Testis (tissue), 3 donors: ENCODE results near the gene ADGRD1. TPM values are rescaled to one million over a fixed set of nuclear protein-coding genes. Genes with fewer than 3 reads are reported as not detected.
A peak's percentile ranks its signal among the peaks of the same experiment; 100 is the strongest.
"Not testable (repeated sequence)": the region's sequence is repeated elsewhere in the genome, so short reads cannot be mapped to it uniquely, and the experiment has no call there.

Experiments used
- DNase-seq: peaks from one replicate; pipeline ENCODE4 v3.0.0-alpha.2; 2019
- H3K27ac ChIP-seq, 2 donors: fragments of 200-600 bp; sonication (generic); one replicate each; pipeline ENCODE4 v1.5.1; 2019
- H3K27me3 ChIP-seq: fragments of 200-600 bp; sonication (generic); one replicate; pipeline ENCODE4 v1.5.1; 2019
- H3K36me3 ChIP-seq: fragments of 200-600 bp; sonication (generic); one replicate; pipeline ENCODE4 v1.5.1; 2017; ENCODE audit warnings: low read depth; ENCODE audit errors: missing control alignments
- H3K4me1 ChIP-seq: fragments of 200-600 bp; sonication (generic); one replicate; pipeline ENCODE4 v1.5.1; 2019
- H3K4me3 ChIP-seq, 2 donors: fragments of 200-600 bp; sonication (generic); one replicate each; pipeline ENCODE4 v1.5.1; 2017 to 2019
- H3K9me3 ChIP-seq: fragments of 200-600 bp; sonication (generic); one replicate; pipeline ENCODE4 v1.5.1; 2017
- CTCF ChIP-seq, 3 experiments: fragments of 450-650 bp in 2 of 3; fragments of 200-600 bp in 1 of 3; sonication (generic) in 1 of 3; IDR thresholded peaks; one replicate each; pipeline ENCODE4 v1.5.1; 2016 to 2019; ENCODE audit warnings: antibody characterized with exemption in 3 of 3, mild to moderate bottlenecking in 2 of 3, moderate library complexity in 1 of 3
- POLR2A ChIP-seq: fragments of 450-650 bp; IDR thresholded peaks from one replicate; pipeline ENCODE4 v1.6.1; 2017; ENCODE audit warnings: antibody characterized with exemption, mild to moderate bottlenecking, moderate library complexity
- WGBS, 2 donors: methylation state at CpG; one replicate each; pipeline ENCODE4 v1.1.5; 2018; 5-methylcytosine and 5-hydroxymethylcytosine counted together
- intact Hi-C: fragments of 100-400 bp; cut with DNase I; formaldehyde crosslinking; loops from one replicate; pipeline ENCODE4 v1.15.1; 2023; ENCODE audit warnings: low total_unique reads
- polyA plus RNA-seq: library from polyadenylated mRNA; stranded (reverse); fragments of 350-450 nt; fragmentation: Illumina TruSeq; extraction: RNeasy Lipid Tissue Mini Kit (QIAGEN cat#74804); gene quantifications from one replicate; pipeline ENCODE4 v1.2.3, GENCODE V29; 2014; ENCODE audit warnings: low read depth, low replicate concordance; ENCODE audit not compliant: insufficient read depth
- total RNA-seq, 2 donors: library from RNA; depleted of rRNA; stranded (reverse); fragments of >200 nt; gene quantifications; one replicate each; pipeline ENCODE4 v1.2.3, GENCODE V29; 2016

ADGRD1 gene
- total and polyA plus RNA-seq, 3 donors from 2014 or later: 27.2 to 43.2 (median 42.8) TPM

DNA sequence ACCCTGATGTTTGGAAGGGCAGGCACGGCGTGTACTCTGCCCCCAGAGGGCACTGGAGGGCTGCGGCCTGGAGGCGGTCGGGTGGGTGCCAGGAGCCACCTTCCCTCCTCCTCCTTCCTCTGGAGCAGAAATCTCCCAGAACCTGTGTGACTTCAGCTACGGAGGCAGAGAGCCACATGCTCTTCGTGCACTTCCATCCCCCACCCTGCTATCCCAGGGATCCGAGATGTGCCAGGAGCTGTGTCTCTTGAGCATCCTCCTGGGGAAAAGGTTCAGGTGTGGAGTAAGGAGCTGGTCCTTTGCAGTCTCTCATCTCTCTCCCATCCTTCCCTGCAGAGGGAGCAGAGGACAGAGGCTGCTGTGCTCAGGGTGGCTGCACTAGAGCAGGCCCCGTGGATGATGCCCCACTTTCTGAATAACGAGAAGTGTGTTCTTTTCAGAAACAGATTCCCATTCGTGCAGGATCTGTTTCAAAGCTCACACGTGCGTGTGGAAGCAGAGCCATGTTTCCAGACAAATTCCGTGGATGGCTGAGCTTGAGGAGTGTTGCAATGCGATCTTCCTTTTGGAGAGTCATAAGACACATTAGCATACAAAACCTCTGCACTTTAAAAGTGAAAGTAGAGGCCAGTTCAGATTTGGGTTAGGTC lies 162.9 kb downstream of the ADGRD1 start:
- no peaks in the 10 kb centered on the region for H3K36me3 ChIP-seq
- peaks cover 41% of the 10 kb centered on the region for H3K4me1 ChIP-seq
- peak; percentile 55 for DNase-seq
- intact Hi-C loops: loop anchor here (10.0 kb wide), 1 partner anchor 202 kb away; no protein-coding TSS in a partner anchor
- H3K27me3 ChIP-seq: no peaks in the 10 kb centered on the region
- no peaks in the 10 kb centered on the region for H3K9me3 ChIP-seq
- H3K4me3 ChIP-seq: no peak overlapping the region
- peak overlapping the region; percentile 17 to 72 for H3K27ac ChIP-seq
- TF ChIP-seq POLR2A (no peak), CTCF (IDR thresholded peaks at IDR 0.05) (peak in 2 of 3 experiments; percentile 25 to 50)
- WGBS, 2 donors: 26 to 41% methylated on average over 9 to 15 of the region's 15 CpGs

DNA sequence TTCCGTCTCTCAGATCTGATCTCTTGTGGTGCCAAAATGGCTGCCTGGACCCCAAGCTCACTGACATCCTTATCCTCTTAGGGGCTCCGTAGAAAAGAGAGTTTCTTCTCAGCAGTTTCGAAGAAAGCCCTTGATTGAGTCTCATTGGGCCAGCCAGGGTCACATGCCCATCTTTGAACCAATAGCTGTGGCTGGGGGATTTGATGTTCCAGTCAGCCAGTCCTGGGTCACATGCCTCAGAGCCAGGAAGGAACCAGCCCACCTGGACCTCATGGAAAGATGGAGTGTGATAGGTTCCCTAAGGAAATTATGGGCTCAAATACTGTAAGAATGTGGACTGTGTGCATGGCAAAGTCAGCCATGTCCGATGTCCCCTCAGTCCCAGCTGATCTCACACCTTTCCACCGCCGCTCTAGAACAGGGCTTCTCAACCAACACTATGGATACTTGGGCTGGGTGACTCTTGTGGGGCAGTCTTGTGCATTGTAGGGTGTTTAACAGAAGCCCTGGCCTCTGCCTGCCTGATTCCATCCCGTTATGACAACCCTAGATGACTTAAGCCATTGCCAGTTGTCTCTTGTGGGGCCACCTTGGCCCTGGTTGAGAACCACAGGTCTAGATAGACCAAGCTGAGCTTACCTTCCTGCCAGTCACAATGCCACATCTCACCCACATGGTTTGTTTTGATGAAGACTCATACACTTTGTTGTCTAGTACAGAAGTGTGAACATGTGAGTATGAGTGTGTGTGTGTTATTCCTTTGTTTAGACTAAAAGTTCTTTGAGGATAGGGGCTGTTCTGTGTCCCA lies 163.9 kb downstream of the ADGRD1 start:
- no peak for TF ChIP-seq POLR2A
- no peak for TF ChIP-seq CTCF (IDR thresholded peaks at IDR 0.05)
- Histone ChIP-seq H3K9me3 (no peaks in the 10 kb centered on the region), H3K4me3 (no peak overlapping the region), H3K27me3 (no peaks in the 10 kb centered on the region), H3K27ac (peak overlapping the region in 1 of 2 donors; percentile 72), H3K4me1 (peaks cover 37% of the 10 kb centered on the region), H3K36me3 (no peaks in the 10 kb centered on the region)
- intact Hi-C loops: loop anchor here (10.0 kb wide), 1 partner anchor 203 kb away; no protein-coding TSS in a partner anchor
- WGBS, 2 donors: 91 to 93% methylated on average over 7 of the region's 7 CpGs
- no peak for DNase-seq

GRCh38 chr12:131118371-131118770 lies 164.7 kb downstream of the ADGRD1 start:
- intact Hi-C loops: loop anchor here (10.0 kb wide), 1 partner anchor 204 kb away; no protein-coding TSS in a partner anchor

GRCh38 chr12:131119345-131119744 lies 165.6 kb downstream of the ADGRD1 start:
- peaks cover 23% of the 10 kb centered on the region for H3K4me1 ChIP-seq
- WGBS, 2 donors: 91 to 95% methylated on average over 6 to 8 of the region's 8 CpGs
- not testable (repeated sequence) for H3K27ac ChIP-seq, H3K27me3 ChIP-seq, H3K36me3 ChIP-seq, DNase-seq, H3K9me3 ChIP-seq, H3K4me3 ChIP-seq
- intact Hi-C loops: loop anchor here (10.0 kb wide), 1 partner anchor 205 kb away; no protein-coding TSS in a partner anchor

More at GRCh38 chr12:131118371-131118770, 164.7 kb downstream of the ADGRD1 start:
- WGBS, 2 donors: 71 to 75% methylated on average over 4 to 9 of the region's 9 CpGs
- Histone ChIP-seq H3K4me3 (no peak overlapping the region), H3K4me1 (peaks cover 33% of the 10 kb centered on the region), H3K36me3 (no peaks in the 10 kb centered on the region), H3K27me3 (no peaks in the 10 kb centered on the region), H3K9me3 (no peaks in the 10 kb centered on the region), H3K27ac (no peak overlapping the region)
- TF ChIP-seq POLR2A (no peak), CTCF (IDR thresholded peaks at IDR 0.05) (no peak)
- DNase-seq: no peak

GRCh38 chr12:131119936-131120335 lies 166.2 kb downstream of the ADGRD1 start:
- no peak for DNase-seq
- H3K27me3 ChIP-seq: no peaks in the 10 kb centered on the region
- peaks cover 17% of the 10 kb centered on the region for H3K4me1 ChIP-seq
- 92 to 97% methylated on average over 7 to 8 of the region's 8 CpGs for WGBS, 2 donors
- no peaks in the 10 kb centered on the region for H3K9me3 ChIP-seq
- H3K27ac ChIP-seq: no peak overlapping the region
- no peaks in the 10 kb centered on the region for H3K36me3 ChIP-seq
- no peak overlapping the region for H3K4me3 ChIP-seq
- TF ChIP-seq POLR2A (no peak), CTCF (IDR thresholded peaks at IDR 0.05) (no peak)
- intact Hi-C loops: loop anchor here (10.0 kb wide), 1 partner anchor 205 kb away; no protein-coding TSS in a partner anchor
